ENCODE measurements around the gene CCR9. TPM values are rescaled to one million over a fixed set of nuclear protein-coding genes. Genes with fewer than 3 reads are reported as not detected.

The CCR9 gene
- total and polyA plus RNA-seq, 10 of the 15 experiments (the other 5 are each of a cell fraction or from before 2014, with no cell fraction given), result 0.05 to 3.9 (median 2.4) TPM

DNA sequence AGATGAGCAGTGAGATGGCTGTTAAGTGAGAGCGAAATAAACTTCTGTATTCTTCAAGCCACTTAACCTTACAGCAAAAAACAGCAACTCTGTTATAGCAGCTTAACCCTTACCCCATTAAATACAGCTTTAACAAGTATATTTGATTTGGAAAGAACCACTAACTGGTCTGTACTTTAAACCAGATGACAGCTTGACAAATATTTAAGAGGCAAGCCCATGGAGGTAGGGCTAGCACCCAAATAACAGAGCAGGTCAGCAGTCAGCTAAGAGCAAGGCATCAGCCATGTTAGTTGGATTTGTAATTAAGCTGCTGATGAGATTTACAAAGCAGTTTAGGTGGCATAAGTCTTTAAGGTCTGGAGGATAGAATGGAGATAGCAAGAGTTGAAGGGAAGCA, 47.9 kb upstream of the CCR9 start:
- BruUV-seq (replicated peaks), result no TSS peak
- 86% methylated on average over 1 of the region's 1 CpG for WGBS (ENCODE audit: insufficient coverage, insufficient replicate concordance, low lambda C conversion rate, missing lambda C conversion rate)
- ChIA-PET RAD21 (ENCODE audit: unreplicated experiment) (no interaction called here), CTCF (interaction anchor here (0.6 kb wide), 1 partner anchor 9 kb away, joined by 3 read pairs; no protein-coding TSS in a partner anchor), SMC1A (ENCODE audit: uncharacterized antibody, unreplicated experiment) (interaction anchor here (0.5 to 2.2 kb wide), 4 partner anchors 9 to 124 kb away, joined by 3 to 7 read pairs (median 3); no protein-coding TSS in a partner anchor), POLR2A (no interaction called here)
- H3K27ac ChIP-seq (ENCODE audit: control insufficient read depth, insufficient read depth), result no peak overlapping the region
- H3K4me2 ChIP-seq (ENCODE audit: control insufficient read depth, insufficient read depth), result no peak overlapping the region
- no peaks in the 10 kb centered on the region for H4K20me1 ChIP-seq (ENCODE audit: control insufficient read depth, insufficient read depth)
- ATAC-seq (no peak), DNase-seq (ENCODE audit: low read depth, low spot score) (no peak), FAIRE-seq (no peak)
- no peaks in the 10 kb centered on the region; the same call in 1 of the 2 replicates for H3K4me1 ChIP-seq (ENCODE audit: control insufficient read depth, insufficient read depth, low read length)
- intact Hi-C loops (cut with micrococcal nuclease; ENCODE audit: unreplicated experiment), result no loop called here
- no peak overlapping the region for H3K9ac ChIP-seq (ENCODE audit: control insufficient read depth, insufficient read depth, low read length)
- H2AFZ ChIP-seq (ENCODE audit: control insufficient read depth, low read depth, low read length), result no peak overlapping the region
- H3K4me3 ChIP-seq, result no peak overlapping the region
- peaks cover 3% of the 10 kb centered on the region; the same call in 1 of the 3 replicates for H3K9me3 ChIP-seq (replicated peaks; ENCODE audit: control insufficient read depth, insufficient read depth, low read length)
- no peaks in the 10 kb centered on the region for H3K79me2 ChIP-seq (ENCODE audit: control insufficient read depth, insufficient read depth, low read length)
- TF ChIP-seq KAT2A (conservative IDR thresholded peaks at IDR 0.05; ENCODE audit: control insufficient read depth, low read depth, low read length) (no peak), CREM (IDR thresholded peaks at IDR 0.05; ENCODE audit: low read depth) (no peak), ATF7 (IDR thresholded peaks at IDR 0.05; ENCODE audit: low read depth) (no peak), NFIC (IDR thresholded peaks at IDR 0.05; ENCODE audit: low read depth, low read length) (no peak), NFYA (IDR thresholded peaks at IDR 0.05; ENCODE audit: borderline replicate concordance, low read depth, low read length) (no peak), CBX3 (IDR thresholded peaks at IDR 0.05; ENCODE audit: borderline replicate concordance, low read depth) (no peak), LARP7 (IDR thresholded peaks at IDR 0.05) (no peak), BCLAF1 (IDR thresholded peaks at IDR 0.05) (no peak), MTA2 (IDR thresholded peaks at IDR 0.05; ENCODE audit: low read depth) (no peak), BHLHE40 (IDR thresholded peaks at IDR 0.05; ENCODE audit: borderline replicate concordance in 1 of 2, low read depth in 2 of 2, low read length in 1 of 2) (no peak)
- TF ChIP-seq, protein P1, sequence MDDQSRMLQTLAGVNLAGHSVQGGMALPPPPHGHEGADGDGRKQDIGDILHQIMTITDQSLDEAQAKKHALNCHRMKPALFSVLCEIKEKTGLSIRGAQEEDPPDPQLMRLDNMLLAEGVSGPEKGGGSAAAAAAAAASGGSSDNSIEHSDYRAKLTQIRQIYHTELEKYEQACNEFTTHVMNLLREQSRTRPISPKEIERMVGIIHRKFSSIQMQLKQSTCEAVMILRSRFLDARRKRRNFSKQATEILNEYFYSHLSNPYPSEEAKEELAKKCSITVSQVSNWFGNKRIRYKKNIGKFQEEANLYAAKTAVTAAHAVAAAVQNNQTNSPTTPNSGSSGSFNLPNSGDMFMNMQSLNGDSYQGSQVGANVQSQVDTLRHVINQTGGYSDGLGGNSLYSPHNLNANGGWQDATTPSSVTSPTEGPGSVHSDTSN (IDR thresholded peaks at IDR 0.05; ENCODE audit: insufficient replicate concordance, low read depth, low read length), result no peak
- TF ChIP-seq, protein P2, sequence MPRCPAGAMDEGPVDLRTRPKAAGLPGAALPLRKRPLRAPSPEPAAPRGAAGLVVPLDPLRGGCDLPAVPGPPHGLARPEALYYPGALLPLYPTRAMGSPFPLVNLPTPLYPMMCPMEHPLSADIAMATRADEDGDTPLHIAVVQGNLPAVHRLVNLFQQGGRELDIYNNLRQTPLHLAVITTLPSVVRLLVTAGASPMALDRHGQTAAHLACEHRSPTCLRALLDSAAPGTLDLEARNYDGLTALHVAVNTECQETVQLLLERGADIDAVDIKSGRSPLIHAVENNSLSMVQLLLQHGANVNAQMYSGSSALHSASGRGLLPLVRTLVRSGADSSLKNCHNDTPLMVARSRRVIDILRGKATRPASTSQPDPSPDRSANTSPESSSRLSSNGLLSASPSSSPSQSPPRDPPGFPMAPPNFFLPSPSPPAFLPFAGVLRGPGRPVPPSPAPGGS (IDR thresholded peaks at IDR 0.05; ENCODE audit: borderline replicate concordance, insufficient read depth, low read depth, low read length, poor library complexity, severe bottlenecking), result no peak
- no peaks in the 10 kb centered on the region; a peak in 1 of 4 replicates for H3K27me3 ChIP-seq (replicated peaks in 1 of 2; ENCODE audit: control insufficient read depth in 2 of 2, insufficient read depth in 2 of 2, low read length in 1 of 2)
- H3K36me3 ChIP-seq (ENCODE audit: control insufficient read depth in 2 of 2, insufficient read depth in 2 of 2, low read length in 1 of 2), result peaks cover 2 to 3% of the 10 kb centered on the region in 2 experiments; a peak in 2 of 4 replicates
- in situ Hi-C loops (cut with MboI), result no loop called here
